HAP-1 (cell line): Measurements from ENCODE around the gene TCEA2.

Source experiments
- DNase-seq, 2 experiments: peaks; one replicate each; pipeline ENCODE4 v3.0.0-alpha.2; 2016 to 2020; ENCODE audit warnings: low spot score in 2 of 2
- H3K27me3 ChIP-seq: fragments of 250-450 bp; sonication (Bioruptor Pico); 2 replicates; pipeline ENCODE4 v1.5.1; 2020; ENCODE audit warnings: low read depth, mild to moderate bottlenecking, moderate library complexity
- H3K36me3 ChIP-seq: fragments of 250-450 bp; sonication (Bioruptor Pico); replicated peaks from 2 replicates; pipeline ENCODE4 v1.5.1; 2020; ENCODE audit warnings: mild to moderate bottlenecking
- H3K4me1 ChIP-seq: fragments of 250-450 bp; sonication (Bioruptor Pico); 2 replicates; pipeline ENCODE4 v1.5.1; 2020; ENCODE audit warnings: mild to moderate bottlenecking
- H3K4me3 ChIP-seq: fragments of 250-450 bp; sonication (Bioruptor Pico); 2 replicates; pipeline ENCODE4 v1.5.1; 2020; ENCODE audit warnings: mild to moderate bottlenecking, moderate library complexity
- H3K9me3 ChIP-seq: fragments of 250-450 bp; sonication (Bioruptor Pico); 2 replicates; pipeline ENCODE4 v1.5.1; 2020; ENCODE audit warnings: mild to moderate bottlenecking, moderate library complexity
- in situ Hi-C: fragments of 300-500 bp; cut with MboI; formaldehyde crosslinking; loops from 3 replicates; pipeline ENCODE4 v1.14.3; 2020; ENCODE audit warnings: low sequenced_read_pairs, inconsistent platforms, mixed read lengths

Gene TCEA2

GRCh38 chr20:64039293-64040160, 23.5 kb upstream of the TCEA2 start:
- in situ Hi-C loops: no loop called here
- Histone ChIP-seq H3K4me1 (peaks cover 10% of the 10 kb centered on the region; the same call in 1 of the 2 replicates), H3K27me3 (0 out of 2 replicates have a peak, but pooled peaks cover 2% of the 10 kb centered on the region), H3K4me3 (peak overlapping the region; percentile 38), H3K36me3 (no peaks in the 10 kb centered on the region; the same call in 1 of the 2 replicates), H3K9me3 (no peaks in the 10 kb centered on the region)
- DNase-seq: no peak

GRCh38 chr20:64040231-64041039, 22.6 kb upstream of the TCEA2 start:
- H3K9me3 ChIP-seq: no peaks in the 10 kb centered on the region
- no peaks in the 10 kb centered on the region for H3K36me3 ChIP-seq
- in situ Hi-C loops: no loop called here
- H3K4me3 ChIP-seq: no peak overlapping the region
- no peak for DNase-seq
- peaks cover 10% of the 10 kb centered on the region; the same call in 1 of the 2 replicates for H3K4me1 ChIP-seq
- H3K27me3 ChIP-seq: 0 out of 2 replicates have a peak, but pooled peaks cover 2% of the 10 kb centered on the region

- peaks cover 10% of the 10 kb centered on the region; the same call in 1 of the 2 replicates for H3K4me1 ChIP-seq
- no peaks in the 10 kb centered on the region for H3K9me3 ChIP-seq
- no peak for DNase-seq
- in situ Hi-C loops: no loop called here
- no peak overlapping the region; the same call in 1 of the 2 replicates for H3K4me3 ChIP-seq
- 0 out of 2 replicates have a peak, but pooled peaks cover 2% of the 10 kb centered on the region for H3K27me3 ChIP-seq
- H3K36me3 ChIP-seq: no peaks in the 10 kb centered on the region
Measured at GRCh38 chr20:64041040-64041780, 21.8 kb upstream of the TCEA2 start.

- DNase-seq: no peak
- Histone ChIP-seq H3K4me3 (peak overlapping the region; percentile 35), H3K4me1 (peaks cover 10% of the 10 kb centered on the region; the same call in 1 of the 2 replicates), H3K36me3 (no peaks in the 10 kb centered on the region), H3K27me3 (0 out of 2 replicates have a peak, but pooled peaks cover 2% of the 10 kb centered on the region), H3K9me3 (no peaks in the 10 kb centered on the region)
- in situ Hi-C loops: no loop called here
Measured at GRCh38 chr20:64041781-64042053, 21.3 kb upstream of the TCEA2 start.

- H3K4me1 ChIP-seq: peaks cover 10% of the 10 kb centered on the region; the same call in 1 of the 2 replicates
- in situ Hi-C loops: no loop called here
- H3K27me3 ChIP-seq: peaks cover 2% of the 10 kb centered on the region; the same call in 1 of the 2 replicates
- DNase-seq: no peak
- H3K36me3 ChIP-seq: no peaks in the 10 kb centered on the region
- peak overlapping the region; percentile 35 for H3K4me3 ChIP-seq
- no peaks in the 10 kb centered on the region for H3K9me3 ChIP-seq
Measured at GRCh38 chr20:64042054-64042781, 20.8 kb upstream of the TCEA2 start.

- in situ Hi-C loops: no loop called here
- Histone ChIP-seq H3K27me3 (peaks cover 5% of the 10 kb centered on the region; the same call in 1 of the 2 replicates), H3K4me1 (peaks cover 10% of the 10 kb centered on the region; the same call in 1 of the 2 replicates), H3K4me3 (no peak overlapping the region), H3K9me3 (no peaks in the 10 kb centered on the region), H3K36me3 (no peaks in the 10 kb centered on the region)
- no peak for DNase-seq
Measured at GRCh38 chr20:64043768-64044167, 19.2 kb upstream of the TCEA2 start.

- no peaks in the 10 kb centered on the region for H3K36me3 ChIP-seq
- no peaks in the 10 kb centered on the region for H3K9me3 ChIP-seq
- in situ Hi-C loops: no loop called here
- no peak for DNase-seq
- H3K4me3 ChIP-seq: no peak overlapping the region
- H3K27me3 ChIP-seq: peaks cover 5% of the 10 kb centered on the region; the same call in 1 of the 2 replicates
- H3K4me1 ChIP-seq: peaks cover 6% of the 10 kb centered on the region; the same call in 1 of the 2 replicates
Measured at GRCh38 chr20:64044484-64045247, 18.3 kb upstream of the TCEA2 start.

GRCh38 chr20:64045346-64046011, 17.5 kb upstream of the TCEA2 start:
- Histone ChIP-seq H3K9me3 (no peaks in the 10 kb centered on the region), H3K27me3 (peaks cover 5% of the 10 kb centered on the region; the same call in 1 of the 2 replicates), H3K36me3 (no peaks in the 10 kb centered on the region), H3K4me3 (no peak overlapping the region), H3K4me1 (peaks cover 6% of the 10 kb centered on the region; the same call in 1 of the 2 replicates)
- in situ Hi-C loops: no loop called here
- no peak for DNase-seq

GRCh38 chr20:64047046-64047389, 16.0 kb upstream of the TCEA2 start:
- Histone ChIP-seq H3K36me3 (no peaks in the 10 kb centered on the region), H3K4me1 (peaks cover 4% of the 10 kb centered on the region; the same call in 1 of the 2 replicates)

GRCh38 chr20:64047968-64048401, 15.0 kb upstream of the TCEA2 start:
- DNase-seq: no peak
- Histone ChIP-seq H3K36me3 (no peaks in the 10 kb centered on the region), H3K4me1 (no peaks in the 10 kb centered on the region), H3K27me3 (peaks cover 2% of the 10 kb centered on the region; the same call in 1 of the 2 replicates), H3K4me3 (no peak overlapping the region), H3K9me3 (no peaks in the 10 kb centered on the region)
- in situ Hi-C loops: no loop called here

More at GRCh38 chr20:64047046-64047389, 16.0 kb upstream of the TCEA2 start:
- Histone ChIP-seq H3K9me3 (no peaks in the 10 kb centered on the region), H3K4me3 (no peak overlapping the region), H3K27me3 (peaks cover 5% of the 10 kb centered on the region; the same call in 1 of the 2 replicates)
- DNase-seq: no peak
- in situ Hi-C loops: no loop called here

GRCh38 chr20:64048402-64049044, 14.5 kb upstream of the TCEA2 start:
- no peaks in the 10 kb centered on the region for H3K9me3 ChIP-seq
- H3K36me3 ChIP-seq: no peaks in the 10 kb centered on the region
- in situ Hi-C loops: no loop called here
- no peaks in the 10 kb centered on the region for H3K4me1 ChIP-seq
- peaks cover 2% of the 10 kb centered on the region; the same call in 1 of the 2 replicates for H3K27me3 ChIP-seq
- peak overlapping the region; percentile 30 for H3K4me3 ChIP-seq
- no peak for DNase-seq
